ENCODE results near the gene AVPI1. TPM values are rescaled to one million over a fixed set of nuclear protein-coding genes. Genes with fewer than 3 reads are reported as not detected.
"Not testable (repeated sequence)": the region's sequence is repeated elsewhere in the genome, so short reads cannot be mapped to it uniquely, and the experiment has no call there.

AVPI1 gene
- total RNA-seq, 2 experiments from 2014 or later: 1.5 to 1.9 TPM

DNA sequence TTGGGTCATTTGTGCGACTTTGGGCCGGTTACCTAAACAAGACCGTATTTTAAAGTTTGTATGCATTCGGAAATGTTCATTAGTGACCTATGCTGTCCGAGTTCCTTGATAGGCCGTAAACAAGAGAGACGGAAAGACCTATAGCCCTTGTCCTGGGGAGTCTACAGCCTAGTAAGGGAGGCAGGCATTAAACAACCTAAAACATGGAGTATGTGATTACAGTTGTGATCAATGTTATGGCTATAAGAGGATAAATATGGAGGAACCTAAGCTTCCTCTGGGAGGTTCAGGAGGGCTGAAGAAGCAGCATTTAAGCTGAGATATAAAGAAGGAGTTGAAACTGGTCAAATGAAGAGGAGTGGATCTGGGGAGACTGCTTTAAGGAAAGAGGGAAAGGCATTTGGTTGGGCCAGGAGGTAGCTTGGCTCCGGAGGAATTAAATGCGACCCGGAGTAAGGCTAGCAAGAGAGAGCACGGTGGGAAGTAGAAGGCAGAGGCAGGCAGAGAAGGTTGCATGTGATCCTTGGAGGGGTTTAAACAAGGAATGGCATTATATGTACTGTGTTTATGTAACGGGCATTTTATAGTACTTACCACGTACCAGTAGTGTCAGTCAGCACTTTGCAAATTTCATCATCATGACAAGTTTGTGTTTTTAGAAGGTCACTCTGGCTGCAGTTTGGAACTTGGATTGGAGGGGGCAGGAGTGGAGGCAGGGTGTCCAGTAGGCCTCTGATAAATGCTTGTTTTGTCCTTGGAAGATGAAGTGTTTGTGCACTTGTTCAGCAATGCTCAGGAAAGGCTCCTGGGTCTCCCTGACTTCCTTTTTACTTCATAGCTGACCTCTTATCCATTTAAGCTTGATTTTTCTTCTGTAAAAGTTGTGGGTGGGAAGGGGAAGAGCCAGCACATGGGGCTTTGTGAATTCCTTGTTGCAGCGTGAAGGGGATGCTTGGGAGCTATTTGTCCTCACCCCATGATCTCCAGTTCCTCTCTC, 1.0 kb upstream of the AVPI1 start:
- no peak for DNase-seq
- Mint-ChIP-seq H3K4me1 (ENCODE audit: low read depth) (peaks cover 12% of the 10 kb centered on the region), H3K4me3 (peak overlapping the region; percentile 81)

GRCh38 chr10:97686301-97686961, 610 bp downstream of the AVPI1 start:
- CTCF ChIA-PET: interaction anchor here (0.6 to 4.8 kb wide), 16 partner anchors 10 to 1093 kb away, joined by 3 to 45 read pairs (median 6); partner anchors contain the start of genes MARVELD1 and ZFYVE27
- H3K4me1 Mint-ChIP-seq (ENCODE audit: low read depth): peaks cover 12% of the 10 kb centered on the region
- H3K27ac Mint-ChIP-seq: no peak overlapping the region
- no peaks in the 10 kb centered on the region for H3K36me3 Mint-ChIP-seq (ENCODE audit: low read depth)
- intact Hi-C loops (cut with micrococcal nuclease): loop anchor here (1.0 to 5.0 kb wide), 2 partner anchors 10 to 446 kb away; partner anchors contain the start of gene R3HCC1L
- H3K27me3 Mint-ChIP-seq (ENCODE audit: low read depth): no peaks in the 10 kb centered on the region
- H3K9me3 Mint-ChIP-seq: no peaks in the 10 kb centered on the region
- peak overlapping the region; percentile 81 for H3K4me3 Mint-ChIP-seq
- peak; percentile 38 for DNase-seq

More for the DNA sequence above, 1.0 kb upstream of the AVPI1 start:
- Mint-ChIP-seq H3K27ac (no peak overlapping the region), H3K36me3 (ENCODE audit: low read depth) (no peaks in the 10 kb centered on the region), H3K27me3 (ENCODE audit: low read depth) (peaks cover 2% of the 10 kb centered on the region), H3K9me3 (no peaks in the 10 kb centered on the region)
- CTCF ChIA-PET: interaction anchor here (0.7 to 4.8 kb wide), 9 partner anchors 11 to 104 kb away, joined by 3 to 45 read pairs (median 32); partner anchors contain the start of genes MARVELD1 and ZFYVE27
- intact Hi-C loops (cut with micrococcal nuclease): loop anchor here (1.0 to 5.0 kb wide), 7 partner anchors 26 to 444 kb away; partner anchors contain the start of genes ARHGAP19, MMS19, PI4K2A and R3HCC1L

- Mint-ChIP-seq H3K9me3 (no peaks in the 10 kb centered on the region), H3K4me1 (ENCODE audit: low read depth) (peaks cover 12% of the 10 kb centered on the region), H3K27ac (no peak overlapping the region), H3K36me3 (ENCODE audit: low read depth) (no peaks in the 10 kb centered on the region), H3K4me3 (no peak overlapping the region), H3K27me3 (ENCODE audit: low read depth) (no peaks in the 10 kb centered on the region)
- intact Hi-C loops (cut with micrococcal nuclease): loop anchor here (5.0 kb wide), 1 partner anchor 447 kb away; the partner anchor contains the start of gene R3HCC1L
- DNase-seq: no peak
- CTCF ChIA-PET: interaction anchor here (1.1 to 4.8 kb wide), 9 partner anchors 9 to 184 kb away, joined by 3 to 45 read pairs (median 32); partner anchors contain the start of genes MARVELD1 and ZFYVE27
Observed at GRCh38 chr10:97685395-97685958, 1.6 kb downstream of the AVPI1 start.

DNA sequence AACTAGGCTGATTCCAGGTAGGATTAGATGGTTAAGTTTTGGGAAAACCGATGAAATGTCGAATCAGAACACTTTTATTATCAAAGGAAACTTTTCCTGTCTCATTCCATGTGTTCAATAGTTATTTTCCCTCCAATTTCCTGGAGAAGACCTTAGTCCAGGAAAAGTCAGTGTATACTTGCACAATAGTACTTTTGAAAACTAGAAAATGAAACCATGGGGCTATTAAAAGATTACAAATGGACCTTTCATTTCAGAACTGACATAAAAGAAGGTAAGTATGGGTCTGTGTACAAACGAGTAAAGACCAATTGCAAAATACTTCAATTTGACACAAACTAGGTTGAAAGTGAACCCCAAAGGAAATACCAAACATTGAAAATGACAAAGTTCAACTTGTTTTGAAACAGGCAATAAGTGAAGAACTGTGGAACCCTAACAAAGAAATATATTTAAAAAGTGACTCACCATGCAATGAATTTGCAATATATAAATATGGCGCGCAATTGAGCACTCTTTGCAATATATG, 2.1 kb downstream of the AVPI1 start:
- no peak for DNase-seq
- CTCF ChIA-PET: interaction anchor here (0.7 to 3.1 kb wide), 4 partner anchors 12 to 48 kb away, joined by 5 to 12 read pairs (median 6); no protein-coding TSS in a partner anchor
- H3K27me3 Mint-ChIP-seq (ENCODE audit: low read depth): no peaks in the 10 kb centered on the region
- intact Hi-C loops (cut with micrococcal nuclease): loop anchor here (5.0 kb wide), 1 partner anchor 447 kb away; the partner anchor contains the start of gene R3HCC1L
- no peaks in the 10 kb centered on the region for H3K9me3 Mint-ChIP-seq
- no peak overlapping the region for H3K27ac Mint-ChIP-seq
- H3K4me3 Mint-ChIP-seq: no peak overlapping the region
- H3K4me1 Mint-ChIP-seq (ENCODE audit: low read depth): peaks cover 12% of the 10 kb centered on the region
- no peaks in the 10 kb centered on the region for H3K36me3 Mint-ChIP-seq (ENCODE audit: low read depth)

DNA sequence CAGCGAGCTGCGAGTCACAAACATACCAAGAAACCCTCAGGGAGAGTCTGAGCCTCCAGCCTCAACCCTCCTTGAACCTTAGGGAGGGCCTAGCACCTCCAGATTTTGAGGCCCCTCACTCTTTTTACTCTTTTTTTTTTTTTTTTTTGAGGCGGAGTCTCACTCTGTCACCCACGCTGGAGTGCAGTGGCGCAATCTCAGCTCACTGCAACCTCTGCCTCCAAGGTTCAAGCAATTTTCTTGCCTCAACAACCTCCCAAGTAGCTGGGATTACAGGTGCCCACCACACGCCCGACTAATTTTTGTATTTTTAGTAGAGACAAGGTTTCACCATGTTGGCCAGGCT, 2.7 kb downstream of the AVPI1 start:
- not testable (repeated sequence) for DNase-seq

DNA sequence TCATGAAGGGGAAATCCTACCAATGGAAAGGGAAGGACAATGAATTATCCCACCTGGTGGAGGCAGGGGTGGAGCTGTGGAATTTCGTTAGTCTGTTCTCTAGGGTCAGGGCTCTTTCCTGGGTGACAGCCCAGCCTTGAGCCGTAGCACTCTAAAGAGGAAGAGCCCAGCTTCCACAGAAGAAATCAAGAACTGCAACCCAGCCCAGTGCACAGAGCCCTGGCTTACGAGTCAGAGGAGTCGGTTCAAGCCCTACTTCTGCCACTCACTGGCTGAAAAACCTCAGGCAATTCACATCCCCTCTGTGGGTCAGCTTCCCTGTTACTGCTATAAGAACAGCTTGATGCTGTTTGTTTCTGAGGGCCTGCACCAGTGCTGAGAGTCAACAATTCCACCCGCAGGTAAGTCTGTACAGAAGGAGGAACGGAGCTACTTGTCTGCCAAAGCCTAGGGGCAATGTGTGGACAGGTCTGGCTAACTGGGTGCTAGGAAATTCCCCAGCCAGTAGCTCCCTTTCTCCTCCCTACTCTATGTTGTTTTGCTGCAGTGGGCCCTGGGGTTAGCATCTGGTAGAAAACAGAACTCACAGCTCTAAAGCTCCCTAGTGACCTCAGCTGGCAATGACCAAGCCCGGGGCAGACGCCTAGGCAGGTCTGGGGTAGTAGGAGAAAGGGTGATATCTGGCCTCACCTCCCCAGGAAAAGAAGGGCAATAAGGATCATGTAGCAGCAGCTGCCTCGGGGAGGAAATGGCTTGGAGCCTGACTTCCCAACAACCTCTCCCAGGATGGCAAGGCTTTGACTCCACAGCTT, 3.3 kb downstream of the AVPI1 start:
- H3K27ac Mint-ChIP-seq: no peak overlapping the region
- H3K27me3 Mint-ChIP-seq (ENCODE audit: low read depth): no peaks in the 10 kb centered on the region
- CTCF ChIA-PET: interaction anchor here (0.6 to 3.1 kb wide), 12 partner anchors 9 to 473 kb away, joined by 3 to 12 read pairs (median 5); no protein-coding TSS in a partner anchor
- intact Hi-C loops (cut with micrococcal nuclease): no loop called here
- no peaks in the 10 kb centered on the region for H3K9me3 Mint-ChIP-seq
- no peak for DNase-seq
- no peak overlapping the region for H3K4me3 Mint-ChIP-seq
- peaks cover 12% of the 10 kb centered on the region for H3K4me1 Mint-ChIP-seq (ENCODE audit: low read depth)
- no peaks in the 10 kb centered on the region for H3K36me3 Mint-ChIP-seq (ENCODE audit: low read depth)

More for the DNA sequence above, 2.7 kb downstream of the AVPI1 start:
- H3K27ac Mint-ChIP-seq; H3K36me3 Mint-ChIP-seq (ENCODE audit: low read depth); H3K9me3 Mint-ChIP-seq; H3K27me3 Mint-ChIP-seq (ENCODE audit: low read depth); H3K4me3 Mint-ChIP-seq; intact Hi-C loops (cut with micrococcal nuclease): not testable (repeated sequence)
- CTCF ChIA-PET: interaction anchor here (0.6 to 3.1 kb wide), 11 partner anchors 10 to 425 kb away, joined by 3 to 12 read pairs (median 6); no protein-coding TSS in a partner anchor
- H3K4me1 Mint-ChIP-seq (ENCODE audit: low read depth): peaks cover 12% of the 10 kb centered on the region

DNA sequence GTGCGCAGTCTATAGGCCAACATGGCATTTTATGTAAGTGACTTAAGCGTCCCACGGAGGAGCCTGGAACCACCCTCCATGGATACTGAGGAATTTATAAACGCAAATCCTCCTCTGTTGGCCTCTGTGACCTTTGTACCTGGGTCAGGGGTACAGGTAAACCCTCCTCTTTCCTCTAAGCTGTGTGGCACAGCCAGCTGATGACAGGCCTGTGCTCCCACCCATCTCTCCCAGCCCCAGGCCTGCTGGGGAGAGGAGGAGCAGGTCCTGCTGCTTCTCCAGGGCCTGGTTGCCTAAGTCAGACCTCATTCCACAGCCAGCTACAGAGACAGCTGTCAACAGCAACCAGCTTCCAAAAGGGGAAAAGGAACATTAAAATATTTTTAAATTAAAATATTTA, 5.0 kb downstream of the AVPI1 start:
- intact Hi-C loops (cut with micrococcal nuclease): no loop called here

DNA sequence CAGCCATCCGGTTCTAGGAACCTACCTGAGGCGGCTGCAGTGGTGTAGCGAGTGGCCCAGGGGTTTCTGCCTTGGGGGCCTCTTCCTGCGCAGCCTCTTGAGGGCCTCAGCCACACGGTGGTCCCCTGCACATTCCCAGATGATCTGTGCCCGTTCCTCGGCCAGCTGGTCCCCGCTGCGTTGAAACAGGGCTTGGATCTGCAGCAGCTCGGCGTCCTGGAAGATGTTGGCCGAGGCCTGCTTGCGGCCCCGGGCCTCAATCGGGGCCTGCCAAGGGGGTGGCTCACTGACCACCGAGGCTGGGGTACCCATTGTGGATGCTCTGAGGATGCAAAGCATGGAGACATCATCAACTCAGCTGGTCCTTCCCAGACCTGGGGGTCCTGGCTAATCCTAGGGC, 7.4 kb downstream of the AVPI1 start:
- DNase-seq: no peak
- Mint-ChIP-seq H3K27ac (no peak overlapping the region), H3K36me3 (ENCODE audit: low read depth) (peaks cover 2% of the 10 kb centered on the region), H3K4me1 (ENCODE audit: low read depth) (no peaks in the 10 kb centered on the region), H3K9me3 (no peaks in the 10 kb centered on the region), H3K27me3 (ENCODE audit: low read depth) (no peaks in the 10 kb centered on the region), H3K4me3 (no peak overlapping the region)
- CTCF ChIA-PET: interaction anchor here (1.3 to 6.5 kb wide), 6 partner anchors 7 to 53 kb away, joined by 3 to 45 read pairs (median 5); partner anchors contain the start of gene AVPI1
- intact Hi-C loops (cut with micrococcal nuclease): no loop called here

More for the DNA sequence above, 5.0 kb downstream of the AVPI1 start:
- Mint-ChIP-seq H3K36me3 (ENCODE audit: low read depth) (peaks cover 2% of the 10 kb centered on the region), H3K4me1 (ENCODE audit: low read depth) (peaks cover 4% of the 10 kb centered on the region), H3K4me3 (no peak overlapping the region), H3K9me3 (no peaks in the 10 kb centered on the region), H3K27me3 (ENCODE audit: low read depth) (no peaks in the 10 kb centered on the region), H3K27ac (no peak overlapping the region)
- CTCF ChIA-PET: interaction anchor here (0.7 to 3.1 kb wide), 6 partner anchors 7 to 187 kb away, joined by 3 to 12 read pairs (median 6); partner anchors contain the start of gene ZFYVE27
- DNase-seq: no peak

DNA sequence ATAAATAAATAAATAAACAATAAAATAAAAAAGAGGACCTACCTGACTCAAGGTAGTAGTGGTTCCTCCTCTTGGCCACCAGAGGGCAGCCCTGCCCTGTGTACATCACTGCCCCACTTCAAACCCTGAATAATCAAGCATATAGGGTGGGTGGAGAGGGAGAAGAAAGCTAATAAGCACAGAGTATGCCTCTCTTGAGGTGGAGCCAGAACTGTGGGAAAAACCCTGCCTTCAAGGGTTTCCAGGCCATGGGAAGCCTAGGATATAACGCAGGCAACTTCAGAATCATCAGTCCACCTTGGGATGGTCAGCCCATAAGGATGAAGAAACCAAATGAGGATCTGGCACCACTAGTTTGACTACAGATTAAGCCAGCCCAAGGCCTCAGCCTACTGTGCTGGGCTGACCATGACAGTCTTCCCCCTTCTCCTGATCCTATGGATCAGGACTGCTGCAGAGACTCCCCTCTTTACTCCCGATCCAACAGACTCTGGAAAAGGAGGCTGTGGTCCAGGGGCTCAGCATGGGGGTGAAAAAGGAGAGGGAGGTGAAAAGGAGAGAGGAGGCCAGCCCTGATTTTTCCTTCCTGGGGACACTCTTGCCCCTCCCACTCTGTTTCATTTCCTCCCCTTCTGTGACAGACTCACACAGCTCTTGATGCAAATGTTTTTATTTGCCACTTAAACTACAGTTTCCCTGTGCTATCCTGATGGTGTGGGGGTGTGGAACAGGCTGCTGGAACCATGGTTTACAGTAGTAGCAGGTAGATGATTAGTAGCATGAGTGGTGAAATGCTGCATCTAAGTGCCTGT, 10.1 kb downstream of the AVPI1 start:
- intact Hi-C loops (cut with micrococcal nuclease): loop anchor here (1.0 to 2.0 kb wide), 5 partner anchors 9 to 192 kb away; partner anchors contain the start of gene ANKRD2
- Mint-ChIP-seq H3K4me3 (no peak overlapping the region), H3K9me3 (no peaks in the 10 kb centered on the region), H3K4me1 (ENCODE audit: low read depth) (no peaks in the 10 kb centered on the region), H3K36me3 (ENCODE audit: low read depth) (peaks cover 2% of the 10 kb centered on the region), H3K27ac (no peak overlapping the region), H3K27me3 (ENCODE audit: low read depth) (no peaks in the 10 kb centered on the region)
- CTCF ChIA-PET: interaction anchor here (0.6 to 6.5 kb wide), 20 partner anchors 9 to 192 kb away, joined by 3 to 45 read pairs (median 3); partner anchors contain the start of genes AVPI1, MARVELD1 and ZFYVE27
- peak; percentile 48 for DNase-seq

GRCh38 chr10:97675222-97675621, 11.8 kb downstream of the AVPI1 start:
- Mint-ChIP-seq H3K27me3 (ENCODE audit: low read depth) (no peaks in the 10 kb centered on the region), H3K36me3 (ENCODE audit: low read depth) (peaks cover 3% of the 10 kb centered on the region), H3K4me3 (no peak overlapping the region), H3K27ac (no peak overlapping the region), H3K4me1 (ENCODE audit: low read depth) (no peaks in the 10 kb centered on the region), H3K9me3 (no peaks in the 10 kb centered on the region)
- intact Hi-C loops (cut with micrococcal nuclease): no loop called here
- CTCF ChIA-PET: interaction anchor here (2.4 to 6.5 kb wide), 4 partner anchors 8 to 104 kb away, joined by 8 to 45 read pairs (median 23); partner anchors contain the start of gene AVPI1
- DNase-seq: no peak
